IPS-15b (cell line): ENCODE measurements around the gene SLC2A4RG.

ENCODE experiments used
- H3K27me3 ChIP-seq: one replicate; pipeline ENCODE4 v1.6.1; 2013; ENCODE audit warnings: low read length; ENCODE audit not compliant: control insufficient read depth, insufficient read depth
- H3K36me3 ChIP-seq: one replicate; pipeline ENCODE4 v1.6.1; 2013; ENCODE audit warnings: low read length; ENCODE audit not compliant: control insufficient read depth, insufficient read depth
- H3K4me1 ChIP-seq: one replicate; pipeline ENCODE4 v1.6.1; 2013; ENCODE audit warnings: mild to moderate bottlenecking, low read length; ENCODE audit not compliant: control insufficient read depth, insufficient read depth
- H3K4me3 ChIP-seq: one replicate; pipeline ENCODE4 v1.5.1; 2013; ENCODE audit warnings: low read depth, low read length
- H3K9ac ChIP-seq: one replicate; pipeline ENCODE4 v1.6.1; 2013; ENCODE audit warnings: low read depth, mild to moderate bottlenecking, low read length
- H3K9me3 ChIP-seq: one replicate; pipeline ENCODE4 v1.6.1; 2013; ENCODE audit warnings: mild to moderate bottlenecking, low read length; ENCODE audit not compliant: control insufficient read depth, insufficient read depth

Gene SLC2A4RG

GRCh38 chr20:63747622-63748069, 8.1 kb downstream of the SLC2A4RG start:
- Histone ChIP-seq H3K36me3 (peaks cover 22% of the 10 kb centered on the region), H3K4me3 (no peak overlapping the region), H3K4me1 (no peaks in the 10 kb centered on the region), H3K9ac (no peak overlapping the region), H3K27me3 (no peaks in the 10 kb centered on the region), H3K9me3 (no peaks in the 10 kb centered on the region)

GRCh38 chr20:63748070-63748933, 8.7 kb downstream of the SLC2A4RG start:
- H3K4me1 ChIP-seq = no peaks in the 10 kb centered on the region
- no peak overlapping the region for H3K9ac ChIP-seq

GRCh38 chr20:63748934-63749270, 9.3 kb downstream of the SLC2A4RG start:
- Histone ChIP-seq H3K9ac (no peak overlapping the region), H3K36me3 (peaks cover 13% of the 10 kb centered on the region), H3K4me3 (no peak overlapping the region), H3K9me3 (no peaks in the 10 kb centered on the region), H3K27me3 (no peaks in the 10 kb centered on the region), H3K4me1 (no peaks in the 10 kb centered on the region)

More at GRCh38 chr20:63748070-63748933, 8.7 kb downstream of the SLC2A4RG start:
- no peaks in the 10 kb centered on the region for H3K27me3 ChIP-seq
- no peaks in the 10 kb centered on the region for H3K9me3 ChIP-seq
- H3K4me3 ChIP-seq = no peak overlapping the region
- H3K36me3 ChIP-seq = peaks cover 19% of the 10 kb centered on the region

GRCh38 chr20:63749597-63750508, 10.3 kb downstream of the SLC2A4RG start:
- H3K36me3 ChIP-seq = peaks cover 13% of the 10 kb centered on the region
- H3K4me3 ChIP-seq = no peak overlapping the region
- no peaks in the 10 kb centered on the region for H3K27me3 ChIP-seq
- no peaks in the 10 kb centered on the region for H3K4me1 ChIP-seq
- no peaks in the 10 kb centered on the region for H3K9me3 ChIP-seq
- H3K9ac ChIP-seq = no peak overlapping the region

- Histone ChIP-seq H3K27me3 (no peaks in the 10 kb centered on the region), H3K4me3 (no peak overlapping the region), H3K4me1 (no peaks in the 10 kb centered on the region), H3K9me3 (no peaks in the 10 kb centered on the region), H3K36me3 (peaks cover 13% of the 10 kb centered on the region), H3K9ac (no peak overlapping the region)
Observed at GRCh38 chr20:63750807-63751470, 11.4 kb downstream of the SLC2A4RG start.

GRCh38 chr20:63751471-63752271, 12.1 kb downstream of the SLC2A4RG start:
- no peaks in the 10 kb centered on the region for H3K4me1 ChIP-seq
- H3K27me3 ChIP-seq = no peaks in the 10 kb centered on the region
- no peak overlapping the region for H3K4me3 ChIP-seq
- no peaks in the 10 kb centered on the region for H3K9me3 ChIP-seq
- no peak overlapping the region for H3K9ac ChIP-seq
- H3K36me3 ChIP-seq = peaks cover 10% of the 10 kb centered on the region

GRCh38 chr20:63752411-63753101, 13.0 kb downstream of the SLC2A4RG start:
- Histone ChIP-seq H3K9me3 (no peaks in the 10 kb centered on the region), H3K36me3 (peaks cover 7% of the 10 kb centered on the region), H3K4me1 (no peaks in the 10 kb centered on the region), H3K9ac (no peak overlapping the region), H3K27me3 (no peaks in the 10 kb centered on the region), H3K4me3 (no peak overlapping the region)

- Histone ChIP-seq H3K9me3 (no peaks in the 10 kb centered on the region), H3K36me3 (peaks cover 7% of the 10 kb centered on the region), H3K4me1 (no peaks in the 10 kb centered on the region), H3K27me3 (no peaks in the 10 kb centered on the region), H3K4me3 (no peak overlapping the region), H3K9ac (no peak overlapping the region)
Observed at GRCh38 chr20:63753381-63753780, 13.8 kb downstream of the SLC2A4RG start.

GRCh38 chr20:63754008-63754407, 14.4 kb downstream of the SLC2A4RG start:
- peaks cover 7% of the 10 kb centered on the region for H3K36me3 ChIP-seq
- no peaks in the 10 kb centered on the region for H3K9me3 ChIP-seq
- no peak overlapping the region for H3K4me3 ChIP-seq
- no peak overlapping the region for H3K9ac ChIP-seq
- H3K4me1 ChIP-seq = no peaks in the 10 kb centered on the region
- H3K27me3 ChIP-seq = no peaks in the 10 kb centered on the region

GRCh38 chr20:63755933-63756647, 16.5 kb downstream of the SLC2A4RG start:
- no peaks in the 10 kb centered on the region for H3K9me3 ChIP-seq

More at GRCh38 chr20:63755933-63756647, 16.5 kb downstream of the SLC2A4RG start:
- Histone ChIP-seq H3K4me1 (no peaks in the 10 kb centered on the region), H3K36me3 (peaks cover 4% of the 10 kb centered on the region), H3K9ac (no peak overlapping the region), H3K4me3 (no peak overlapping the region), H3K27me3 (no peaks in the 10 kb centered on the region)
